DMS 273 (cell line): ENCODE data around the gene SCO2.

Experiments
- DNase-seq: peaks from one replicate; lab custom pipeline; 2025; ENCODE audit not compliant: unreplicated experiment; lab: John Stamatoyannopoulos, UW

Gene SCO2, protein sequence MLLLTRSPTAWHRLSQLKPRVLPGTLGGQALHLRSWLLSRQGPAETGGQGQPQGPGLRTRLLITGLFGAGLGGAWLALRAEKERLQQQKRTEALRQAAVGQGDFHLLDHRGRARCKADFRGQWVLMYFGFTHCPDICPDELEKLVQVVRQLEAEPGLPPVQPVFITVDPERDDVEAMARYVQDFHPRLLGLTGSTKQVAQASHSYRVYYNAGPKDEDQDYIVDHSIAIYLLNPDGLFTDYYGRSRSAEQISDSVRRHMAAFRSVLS

DNA sequence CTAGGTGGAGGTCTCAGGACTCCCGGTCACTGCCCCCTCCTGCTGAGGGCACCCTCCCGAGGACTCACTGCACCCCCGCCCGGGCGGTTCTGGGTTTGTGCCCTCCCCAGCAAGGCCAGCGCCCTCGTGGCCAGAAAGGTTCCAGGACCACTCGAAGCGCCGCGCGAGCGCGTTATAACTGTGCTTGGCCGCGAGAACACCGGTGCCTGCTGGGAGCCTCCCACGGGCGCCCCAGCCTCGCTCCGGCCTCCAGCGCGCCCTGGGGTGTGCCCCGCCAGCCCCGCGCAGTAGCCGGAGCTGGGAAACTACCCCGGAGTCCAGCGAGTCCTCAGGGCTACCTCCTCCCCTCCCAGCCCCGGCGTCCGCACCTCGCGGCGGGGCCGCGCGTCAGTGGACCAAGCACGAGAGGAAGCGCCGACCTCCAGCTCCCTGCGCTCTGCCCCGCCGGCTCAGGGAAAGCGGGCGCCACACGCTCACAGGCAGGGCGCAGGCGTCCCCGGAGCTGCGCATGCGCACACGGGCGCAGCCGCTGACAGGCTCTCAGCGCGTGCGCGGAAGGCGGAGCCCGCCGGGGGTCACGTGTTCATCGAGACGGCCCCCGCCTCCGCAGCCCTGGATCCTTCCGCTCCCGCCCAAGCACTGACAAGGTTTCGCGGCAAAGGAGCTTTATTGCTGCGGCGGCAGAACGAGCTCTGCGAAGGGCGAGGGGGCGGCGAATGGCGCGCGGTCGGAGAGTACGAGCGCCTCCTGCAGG is at the start of gene SCO2:
SCO2 (minus strand) TSS at position 495 of the 754 bp plus-strand sequence. CDS start 1,187 bp downstream, outside the sequence.
- DNase-seq = peak; percentile 98

DNA sequence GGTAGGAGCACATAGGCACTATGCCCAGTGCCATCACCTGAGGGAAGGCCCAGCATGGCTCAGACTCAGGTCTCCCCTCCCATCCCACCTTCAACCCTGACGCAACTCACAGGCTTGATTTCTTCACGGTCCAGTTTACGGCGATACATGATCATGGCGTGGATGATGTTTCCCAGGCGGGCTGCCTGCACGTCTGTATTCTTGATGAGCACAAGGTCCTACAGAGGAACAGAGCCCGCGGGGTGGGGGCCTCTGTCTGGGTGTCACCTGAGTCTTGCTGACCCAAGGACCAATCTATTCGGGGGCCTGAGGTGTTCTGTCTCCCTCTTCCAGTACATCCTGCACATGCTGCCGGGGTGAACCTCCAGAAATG is 49.0 kb upstream of the SCO2 start:
- DNase-seq = no peak

DNA sequence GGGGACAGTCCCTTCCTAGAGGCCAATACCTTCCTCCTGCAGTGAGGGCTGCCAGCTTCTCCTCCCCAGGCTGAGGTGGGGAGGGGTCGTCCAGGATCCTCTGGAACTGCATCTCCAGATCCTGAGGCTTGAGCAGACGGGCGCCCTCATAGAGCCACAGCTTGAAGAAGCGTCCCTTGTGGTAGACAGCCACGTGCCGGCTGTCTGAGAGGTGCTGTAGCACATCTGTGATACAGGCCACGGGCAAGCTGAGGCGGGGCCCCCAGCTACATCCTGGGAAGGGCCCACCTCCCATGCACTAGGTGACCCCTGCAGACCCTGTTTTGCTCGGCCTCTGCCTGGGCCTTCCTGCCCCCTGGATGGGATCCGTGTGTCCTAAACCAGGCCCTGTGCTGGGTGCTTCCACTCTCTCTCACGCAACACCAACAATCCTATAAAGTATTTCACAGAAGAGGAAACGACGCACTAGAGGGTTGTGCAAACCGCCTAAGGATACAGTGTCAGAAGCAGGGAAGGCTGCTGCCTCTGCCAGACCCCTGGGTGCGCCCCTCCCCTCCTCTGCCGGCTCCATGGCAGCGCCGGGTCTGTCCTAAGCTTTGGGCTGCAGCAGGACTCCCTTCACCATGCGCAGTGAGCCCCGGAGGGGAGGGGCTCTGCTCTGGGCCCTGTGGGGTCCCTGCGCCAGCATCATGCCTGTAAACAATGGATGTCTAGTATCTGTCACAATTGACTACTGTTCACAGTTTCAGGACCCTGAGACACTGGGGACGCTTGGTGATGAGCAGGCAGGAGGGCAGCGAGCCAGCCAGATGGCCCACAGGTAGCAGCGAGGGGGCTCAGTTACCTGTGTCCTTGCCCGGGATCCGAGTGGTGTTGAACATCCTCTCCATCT is 48.3 kb upstream of the SCO2 start:
- no peak for DNase-seq

DNA sequence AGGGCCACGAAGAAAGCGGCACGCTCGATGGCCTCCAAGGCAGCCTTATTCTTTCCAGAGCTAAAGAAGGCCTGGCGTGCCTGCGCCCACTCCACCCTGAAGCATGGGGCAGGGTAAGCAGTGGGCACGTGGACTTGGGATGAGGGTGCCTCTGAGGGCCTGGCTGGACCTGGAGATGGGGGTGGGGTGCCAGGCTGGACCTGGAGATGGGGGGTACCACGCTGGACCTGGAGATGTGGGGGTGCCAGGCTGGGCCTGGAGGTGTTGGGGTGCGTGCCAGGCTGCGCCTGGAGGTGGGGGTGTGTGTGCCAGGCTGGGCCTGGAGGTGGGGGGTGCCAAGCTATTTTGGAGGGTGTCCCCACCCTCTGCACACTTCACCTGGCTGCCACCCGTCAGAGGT is 47.6 kb upstream of the SCO2 start:
- no peak for DNase-seq

DNA sequence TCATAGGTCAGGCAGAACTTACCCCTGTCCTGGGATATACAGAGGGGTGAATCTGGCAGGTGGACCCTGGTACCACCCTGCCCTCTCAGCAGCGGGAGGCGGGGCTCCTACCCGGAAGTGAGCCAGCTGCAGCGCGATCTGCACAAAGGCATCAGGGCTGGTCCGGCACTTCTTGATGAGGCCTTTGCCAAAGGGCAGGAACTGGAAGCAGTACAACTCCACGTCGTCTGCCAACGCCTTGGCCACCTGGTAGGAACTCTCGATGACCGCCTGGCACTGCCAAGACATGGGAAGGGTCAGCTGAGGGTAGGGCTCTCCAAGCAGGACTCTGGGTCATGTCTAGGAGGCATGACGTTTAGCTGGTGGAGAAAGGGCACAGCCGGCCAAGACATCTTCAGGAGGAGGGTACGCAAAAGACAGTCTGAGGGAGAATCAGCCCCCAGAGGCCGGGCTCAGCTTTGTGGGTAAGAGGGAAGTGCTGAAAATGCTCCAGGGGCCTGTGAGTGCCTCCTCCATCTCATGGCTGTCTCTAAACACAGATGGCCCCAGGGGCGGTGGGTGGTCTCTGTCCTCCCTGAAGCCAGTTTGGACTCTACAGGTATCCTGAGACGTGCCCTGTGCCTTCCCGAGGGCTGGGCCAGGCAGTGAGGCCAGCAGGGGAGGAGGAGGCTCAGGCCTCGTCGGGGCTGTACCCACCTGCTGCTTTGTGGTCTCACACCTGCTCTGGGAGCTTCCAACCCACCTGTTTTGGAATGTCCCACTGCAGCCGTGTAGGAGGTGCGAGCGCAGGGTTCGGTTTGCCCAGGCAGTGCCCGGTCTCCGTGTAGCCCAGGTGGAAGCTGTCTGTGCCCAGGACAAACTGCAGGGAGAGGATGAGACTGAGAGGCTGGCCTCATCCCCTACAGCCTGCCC is 46.1 kb upstream of the SCO2 start:
- DNase-seq = no peak

DNA sequence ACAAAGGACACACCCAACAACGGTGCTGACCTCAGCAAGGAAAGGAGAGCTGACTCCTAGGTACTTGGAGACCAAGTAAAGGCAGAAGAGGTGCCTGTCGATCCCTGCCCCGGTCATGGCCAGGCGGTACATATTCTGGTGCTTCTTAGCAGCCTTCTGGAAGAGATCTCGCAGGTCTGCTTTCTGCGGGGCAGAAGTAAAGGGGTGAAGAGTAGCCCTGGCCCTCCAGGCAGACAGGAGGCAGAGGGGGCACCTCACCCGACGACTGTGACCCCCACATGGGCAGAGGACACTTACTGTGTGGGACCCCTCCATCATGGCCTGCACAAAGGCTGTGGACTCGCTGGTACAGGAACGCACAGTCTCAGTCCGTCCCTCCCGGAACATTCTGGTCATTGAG is 45.5 kb upstream of the SCO2 start:
- DNase-seq = no peak

DNA sequence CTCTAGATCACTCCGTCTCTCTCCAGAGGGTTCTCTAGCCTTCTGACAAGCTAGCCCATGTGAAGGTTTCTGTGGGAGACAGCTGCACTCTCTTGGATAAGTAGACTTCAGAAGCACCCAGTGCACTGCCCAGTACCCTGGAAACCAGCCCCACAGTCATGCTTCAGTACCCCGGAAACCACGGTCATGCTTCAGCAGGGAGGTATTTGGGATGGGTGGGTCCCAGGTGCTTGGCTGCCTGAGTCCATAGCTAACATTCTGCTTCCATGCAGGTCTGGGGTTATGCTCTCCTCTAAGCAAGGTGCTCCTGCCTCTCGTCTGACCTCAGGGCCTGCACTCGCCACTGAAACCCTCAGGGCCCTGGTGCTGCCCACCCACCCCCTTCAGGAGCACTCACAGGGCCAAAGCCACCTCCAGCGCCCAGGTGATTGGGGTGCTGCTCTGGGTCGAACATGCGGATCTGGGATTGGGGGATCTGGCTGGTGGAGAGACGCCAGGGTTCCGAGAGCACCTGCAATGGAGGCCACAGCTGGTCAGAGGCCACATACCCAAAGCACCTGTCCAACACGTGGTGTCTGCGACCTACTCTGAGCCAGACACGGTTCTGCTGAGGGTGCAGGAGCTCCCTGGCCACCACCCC is 44.6 kb upstream of the SCO2 start:
- DNase-seq = no peak

DNA sequence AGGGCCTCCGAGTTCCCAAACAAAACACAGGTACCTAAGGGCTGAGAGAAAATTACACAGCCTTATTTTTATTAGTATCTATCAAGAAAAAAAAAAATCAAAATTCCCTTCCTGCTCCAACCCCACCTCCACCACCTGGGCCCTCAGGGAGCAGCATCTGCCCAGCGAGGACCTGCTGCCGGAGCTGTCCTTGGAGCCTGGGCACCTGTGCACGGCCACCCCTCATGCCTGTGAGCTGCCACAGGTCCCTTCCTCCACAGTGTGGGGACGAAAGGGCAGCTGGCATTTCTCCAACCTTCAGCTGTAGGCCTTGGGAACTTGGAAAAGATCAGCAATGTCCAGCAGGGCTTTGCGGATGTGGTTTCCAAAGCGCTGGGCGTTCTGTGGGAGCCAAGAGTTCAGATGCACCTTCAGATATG is 43.7 kb upstream of the SCO2 start:
- no peak for DNase-seq

DNA sequence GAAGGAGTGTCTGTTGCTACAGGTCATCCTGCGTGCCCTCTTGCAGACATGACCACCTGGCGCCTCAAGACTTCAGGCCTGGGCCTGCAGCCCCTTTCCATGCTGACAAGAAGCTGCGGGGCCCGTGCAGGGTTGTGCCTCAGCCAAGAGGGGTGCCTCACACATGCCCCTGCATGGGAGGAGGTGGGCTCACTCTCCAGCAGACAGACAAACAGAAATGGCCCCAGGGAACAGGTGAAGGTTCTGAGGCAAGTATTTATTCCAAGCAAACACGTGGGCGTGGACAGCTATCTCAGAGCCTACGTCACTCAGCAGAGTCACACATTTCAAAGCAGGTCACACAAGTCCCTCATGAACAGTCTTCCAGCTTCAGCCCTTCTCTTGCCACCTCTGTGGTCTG is 43.2 kb upstream of the SCO2 start:
- DNase-seq = no peak

DNA sequence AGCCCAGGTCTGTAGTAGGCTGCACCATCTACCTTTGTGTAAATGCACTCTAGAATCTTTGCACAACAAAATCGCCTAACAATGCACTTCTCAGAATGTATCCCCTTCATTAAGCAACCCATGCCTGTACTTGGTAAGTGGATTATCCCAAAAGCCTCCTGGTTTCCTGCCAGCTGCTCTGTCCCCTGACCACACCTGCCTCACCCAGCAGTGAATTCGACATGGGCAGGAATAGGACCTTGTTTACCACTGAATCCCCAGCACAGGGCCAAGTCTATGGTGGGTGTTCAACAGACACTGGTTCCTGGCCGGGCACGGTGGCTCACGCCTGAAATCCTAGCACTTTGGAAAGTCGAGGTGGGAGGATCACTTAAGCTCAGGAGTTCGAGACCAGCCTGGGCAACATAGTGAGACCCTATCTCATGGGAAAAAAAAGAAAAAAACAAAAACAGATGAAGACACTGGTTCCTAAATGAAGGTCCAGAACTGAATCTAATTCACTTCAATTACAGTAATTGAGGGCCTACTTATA is 42.4 kb upstream of the SCO2 start:
- no peak for DNase-seq

DNA sequence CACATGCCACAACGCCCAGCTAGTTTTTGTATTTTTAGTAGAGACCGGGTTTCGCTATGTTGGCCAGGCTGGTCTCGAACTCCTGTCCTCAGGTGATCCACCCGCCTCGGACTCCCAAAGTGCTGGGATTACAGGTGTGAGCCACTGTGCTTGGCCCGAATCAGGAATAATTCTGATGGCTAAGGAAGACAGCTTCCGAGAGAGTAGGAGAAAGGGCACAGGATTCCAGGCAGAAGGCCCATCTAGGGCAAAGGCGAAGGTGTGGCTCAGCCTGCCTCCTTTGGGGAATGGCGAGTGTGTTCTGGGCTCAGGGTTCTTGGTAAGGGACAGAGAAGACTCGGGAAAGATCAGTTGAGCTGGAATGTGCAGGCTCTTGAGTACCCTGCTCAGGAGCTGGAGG is 38.9 kb upstream of the SCO2 start:
- DNase-seq = no peak

DNA sequence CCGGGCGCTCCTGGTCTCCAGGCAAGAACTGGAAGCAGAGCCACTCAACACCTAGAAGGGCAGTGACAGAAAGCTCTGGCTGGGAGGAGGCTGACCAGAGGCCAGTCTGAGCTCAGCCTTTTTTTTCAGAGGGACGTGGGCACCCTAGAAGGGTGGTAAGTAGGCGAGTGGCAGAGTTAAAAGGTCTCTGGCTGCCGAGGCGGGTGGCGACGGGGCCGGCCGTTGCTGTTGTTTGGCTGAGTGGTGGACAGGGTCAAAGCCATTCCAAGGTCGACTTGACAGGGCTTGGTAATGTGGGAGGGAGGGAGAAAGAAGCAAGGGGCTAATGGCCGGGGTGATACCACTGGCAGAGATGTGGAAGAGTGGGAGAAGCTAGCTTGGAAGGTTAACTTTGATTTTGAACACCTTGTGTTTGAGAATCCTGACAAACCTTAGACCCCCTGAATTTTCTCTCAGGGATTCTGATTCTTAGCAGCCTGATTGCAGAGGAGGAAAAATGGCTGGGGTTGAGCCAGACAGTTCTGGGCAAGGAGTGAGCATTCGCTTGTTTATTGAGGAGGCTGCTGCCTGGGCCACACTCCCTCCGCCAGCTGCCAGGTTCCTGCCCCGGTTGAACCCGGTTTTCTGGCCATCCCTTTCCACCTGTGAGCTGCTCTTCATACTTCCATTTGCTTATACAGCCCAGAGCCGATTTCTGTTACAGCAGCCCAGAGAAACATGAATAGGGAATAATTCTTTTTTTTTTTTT is 38.2 kb upstream of the SCO2 start:
- DNase-seq = no peak

DNA sequence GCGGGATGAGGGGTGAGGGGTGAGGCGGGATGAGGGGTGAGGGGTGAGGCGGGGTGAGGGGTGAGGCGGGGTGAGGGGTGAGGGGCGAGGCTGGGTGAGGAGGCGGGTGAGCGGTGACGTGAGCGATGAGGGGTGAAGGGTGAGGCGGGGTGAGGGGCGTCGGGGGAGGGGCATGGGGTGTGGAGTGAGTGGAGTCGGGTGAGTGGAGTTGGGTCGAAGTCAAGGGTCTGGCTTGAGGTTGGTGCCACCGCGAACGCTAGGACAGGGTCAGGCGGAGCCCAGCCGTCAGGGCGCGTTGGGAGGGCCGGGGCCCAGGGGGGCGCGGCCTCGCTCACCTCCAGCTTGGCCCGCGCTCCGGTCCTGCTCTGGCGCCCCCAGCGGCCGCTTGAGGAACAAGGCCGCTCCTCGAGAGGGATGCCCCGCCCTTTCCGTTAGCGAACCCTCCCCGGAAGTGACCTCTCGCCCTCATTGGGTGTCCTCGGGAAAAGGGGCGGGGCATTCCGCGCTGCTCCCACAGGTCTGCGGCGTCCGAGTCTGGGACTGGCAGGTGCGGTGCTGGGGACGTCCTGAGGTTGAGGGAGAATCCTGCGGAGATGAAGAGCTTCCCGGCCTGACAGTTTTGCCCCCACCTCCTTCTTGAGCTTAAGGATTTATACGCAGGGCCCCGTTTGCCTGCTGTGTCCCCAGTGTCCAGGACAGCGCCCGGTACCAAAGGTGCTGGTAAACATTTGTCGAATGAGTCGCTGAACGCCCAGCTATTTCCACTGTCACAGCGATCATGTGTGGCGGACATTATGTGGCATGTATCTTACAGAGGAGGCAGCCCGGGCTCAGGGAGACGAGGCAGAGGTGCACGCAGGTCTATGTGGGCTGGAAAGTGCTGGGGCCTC is 37.4 kb upstream of the SCO2 start, which contains the start of gene SYCE3:
SYCE3 (minus strand) TSS at position 397 of the 890 bp plus-strand sequence. CDS start 6,514 bp downstream, outside the sequence.
- peak; percentile 97 for DNase-seq

DNA sequence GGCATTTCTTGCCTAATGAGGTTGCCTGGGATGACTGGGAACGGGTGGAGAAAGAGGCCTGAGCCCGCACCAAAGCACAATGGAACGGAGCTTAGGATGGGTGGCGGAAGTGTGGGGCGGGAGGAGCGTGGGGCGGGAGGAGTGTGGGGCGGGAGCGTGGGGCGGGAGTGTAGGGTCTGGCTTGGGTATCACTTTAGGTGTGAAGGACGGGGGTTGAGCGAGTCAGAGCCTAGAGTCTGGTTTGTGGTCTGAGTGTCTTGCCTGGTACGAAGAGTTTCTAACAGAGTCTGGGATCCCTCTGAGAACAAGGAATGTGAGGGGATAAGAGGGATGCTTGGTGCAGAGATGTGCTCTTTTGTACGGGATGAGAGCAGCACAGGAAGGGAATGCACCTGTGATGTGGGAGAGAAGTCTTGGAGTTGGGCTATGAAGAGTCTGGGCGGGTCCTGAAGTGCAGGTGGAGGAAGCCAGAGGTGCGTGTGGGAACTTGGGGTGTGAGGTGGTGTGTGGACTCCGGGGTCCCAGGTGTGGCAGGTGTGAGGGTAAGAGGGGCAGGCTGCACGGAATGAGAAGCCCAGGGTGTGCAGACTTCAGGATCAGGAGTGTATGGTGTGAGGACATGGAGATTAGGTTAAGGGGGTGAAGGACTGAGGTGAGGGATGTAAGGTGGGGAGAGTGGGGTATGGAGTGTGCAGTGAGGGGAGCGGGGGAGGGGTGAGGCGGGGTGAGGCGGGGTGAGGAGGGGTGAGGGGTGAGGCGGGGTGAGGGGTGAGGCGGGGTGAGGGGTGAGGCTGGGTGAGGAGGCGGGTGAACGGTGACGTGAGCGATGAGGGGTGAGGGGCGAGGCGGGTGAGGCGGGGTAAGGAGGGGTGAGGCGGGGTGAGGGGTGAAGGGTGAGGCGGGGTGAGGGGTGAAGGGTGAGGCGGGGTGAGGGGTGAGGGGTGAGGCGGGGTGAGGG is 36.3 kb upstream of the SCO2 start:
- no peak for DNase-seq

DNA sequence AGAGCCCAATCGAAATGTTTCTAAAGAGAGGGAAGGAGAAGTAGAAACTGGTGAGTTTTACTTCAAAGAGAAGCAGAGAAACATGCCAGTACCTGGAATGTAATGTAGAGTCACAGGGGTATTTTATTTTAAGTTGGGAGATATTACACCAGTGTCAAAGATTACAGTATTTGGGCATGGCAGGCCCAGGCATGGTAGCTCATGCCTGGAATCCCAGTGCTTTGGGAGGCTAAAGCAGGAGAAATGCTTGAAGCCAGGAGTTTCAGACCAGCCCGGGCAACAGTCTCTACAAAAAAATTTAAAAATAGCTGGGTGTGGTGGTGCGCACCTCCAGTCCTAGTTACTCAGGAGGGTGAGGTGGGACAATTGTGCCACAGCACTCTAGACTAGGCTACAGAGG is 34.6 kb upstream of the SCO2 start:
- no peak for DNase-seq

DNA sequence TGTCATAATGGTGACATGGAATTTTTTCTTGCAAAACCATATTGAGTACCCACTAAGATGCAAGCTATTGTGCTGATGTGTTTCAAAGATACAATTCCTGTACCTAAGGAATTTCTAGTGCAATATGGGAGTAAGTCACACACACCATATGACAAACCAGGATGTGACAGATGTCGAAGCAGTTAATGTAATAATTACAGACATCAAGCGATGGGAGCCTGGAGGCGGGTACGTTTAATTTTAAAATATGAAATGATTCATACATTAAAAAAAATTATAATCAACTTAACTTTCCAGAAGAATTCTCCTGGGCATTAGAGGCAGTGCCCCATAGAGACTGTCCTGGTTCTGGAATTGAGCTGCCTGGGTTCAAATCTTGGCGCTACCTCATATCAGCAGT is 31.3 kb upstream of the SCO2 start:
- DNase-seq = no peak

DNA sequence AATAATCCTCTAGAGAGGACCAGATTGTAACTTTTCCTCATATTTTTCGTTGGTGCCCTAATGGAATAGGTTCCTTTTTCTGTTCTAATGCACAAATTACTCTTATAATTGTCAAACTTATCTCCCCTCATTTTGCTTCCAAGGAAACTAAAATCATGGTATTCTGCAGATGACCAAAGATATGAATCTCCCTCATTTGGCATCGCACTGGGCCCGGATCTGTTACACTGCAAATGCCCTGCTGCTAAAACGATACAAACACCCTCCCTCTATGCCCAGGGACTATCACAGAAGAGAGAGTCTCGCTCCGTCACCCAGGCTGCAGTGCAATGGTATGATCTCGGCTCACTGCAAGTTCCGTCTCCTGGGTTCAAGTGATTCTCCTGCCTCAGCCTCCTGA is 27.9 kb upstream of the SCO2 start:
- no peak for DNase-seq
